Medulla oblongata (tissue), 1 donor: Measurements from ENCODE around the gene MAGI3.
"Not testable (repeated sequence)": the region's sequence is repeated elsewhere in the genome, so short reads cannot be mapped to it uniquely, and the experiment has no call there.

ENCODE experiments used
- DNase-seq: peaks from one replicate; pipeline ENCODE4 v3.0.0-alpha.2; 2015; ENCODE audit errors: extremely low spot score

Gene MAGI3

GRCh38 chr1:113399062-113399583, 8.8 kb downstream of the MAGI3 start:
- no peak for DNase-seq

GRCh38 chr1:113401067-113401466, 10.8 kb downstream of the MAGI3 start:
- no peak for DNase-seq

GRCh38 chr1:113401728-113402127, 11.4 kb downstream of the MAGI3 start:
- no peak for DNase-seq

- DNase-seq: no peak
Observed at GRCh38 chr1:113403065-113403464, 12.8 kb downstream of the MAGI3 start.

GRCh38 chr1:113405573-113405972, 15.3 kb downstream of the MAGI3 start:
- no peak for DNase-seq

- not testable (repeated sequence) for DNase-seq
Observed at GRCh38 chr1:113406149-113406548, 15.8 kb downstream of the MAGI3 start.

GRCh38 chr1:113409363-113409762, 19.0 kb downstream of the MAGI3 start:
- no peak for DNase-seq

- not testable (repeated sequence) for DNase-seq
Observed at GRCh38 chr1:113412020-113412419, 21.7 kb downstream of the MAGI3 start.

GRCh38 chr1:113415310-113416070, 25.2 kb downstream of the MAGI3 start:
- DNase-seq: no peak

GRCh38 chr1:113416071-113416470, 25.8 kb downstream of the MAGI3 start:
- DNase-seq: not testable (repeated sequence)

- DNase-seq: no peak
Observed at GRCh38 chr1:113416496-113416895, 26.2 kb downstream of the MAGI3 start.

- no peak for DNase-seq
Observed at GRCh38 chr1:113422315-113423068, 32.2 kb downstream of the MAGI3 start.

- no peak for DNase-seq
Observed at GRCh38 chr1:113423826-113424225, 33.5 kb downstream of the MAGI3 start.

GRCh38 chr1:113429461-113430153, 39.3 kb downstream of the MAGI3 start:
- DNase-seq: no peak

GRCh38 chr1:113433184-113433583, 42.9 kb downstream of the MAGI3 start:
- no peak for DNase-seq

GRCh38 chr1:113434081-113434873, 44.0 kb downstream of the MAGI3 start:
- DNase-seq: no peak

GRCh38 chr1:113434874-113435175, 44.5 kb downstream of the MAGI3 start:
- DNase-seq: no peak

- DNase-seq: no peak
Observed at GRCh38 chr1:113437554-113438341, 47.4 kb downstream of the MAGI3 start.

- DNase-seq: no peak
Observed at GRCh38 chr1:113438505-113439276, 48.4 kb downstream of the MAGI3 start.

- DNase-seq: no peak
Observed at GRCh38 chr1:113439277-113439670, 49.0 kb downstream of the MAGI3 start.
